ENCODE measurements around the gene DOK7. TPM values are rescaled to one million over a fixed set of nuclear protein-coding genes. Genes with fewer than 3 reads are reported as not detected.

DOK7 gene
- total and polyA plus RNA-seq, 2 donors (not counting 3 experiments of a cell fraction or from before 2014, with no cell fraction given) = not detected

DNA sequence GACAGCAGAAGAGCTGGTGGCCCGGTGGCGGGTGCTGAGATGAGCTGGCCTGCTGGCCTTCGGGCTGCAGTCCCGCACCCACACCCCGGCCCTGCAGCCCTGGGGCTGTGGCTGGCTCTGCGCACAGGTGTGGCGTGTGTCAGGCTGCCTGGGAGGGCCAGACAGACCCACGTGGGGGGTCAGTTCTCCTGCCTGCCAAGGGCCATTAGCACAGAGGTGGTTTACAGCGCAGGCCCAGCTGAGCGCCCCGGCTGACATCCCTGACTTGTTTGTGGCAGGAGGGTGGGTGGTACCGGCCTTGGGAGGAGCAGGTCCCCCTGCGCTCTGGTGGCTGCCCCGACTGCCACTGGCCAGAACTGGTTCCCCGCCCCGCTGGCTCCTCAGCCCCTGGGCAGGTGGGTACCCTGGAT is 30.7 kb upstream of the DOK7 start:
- Histone ChIP-seq H4K20me1 (replicated peaks; ENCODE audit: control insufficient read depth, extremely low read depth, insufficient read depth, low read length) (no peaks in the 10 kb centered on the region), H3K79me2 (ENCODE audit: control insufficient read depth, insufficient read depth, low read length) (no peaks in the 10 kb centered on the region), H3K27me3 (ENCODE audit: control insufficient read depth in 2 of 2, insufficient read depth in 2 of 2, low read length in 2 of 2) (no peaks in the 10 kb centered on the region), H3K9me1 (replicated peaks; ENCODE audit: control insufficient read depth, extremely low read depth, insufficient read depth, low read length) (no peaks in the 10 kb centered on the region), H3K4me3 (replicated peaks in 1 of 3; ENCODE audit: insufficient read depth in 1 of 3, low read depth in 1 of 3, low read length in 3 of 3) (no peak overlapping the region), H3K9ac (replicated peaks; ENCODE audit: extremely low read depth, insufficient read depth, low read length) (no peak overlapping the region), H3K36me3 (ENCODE audit: control insufficient read depth in 2 of 2, extremely low read depth in 1 of 2, insufficient read depth in 2 of 2, low read length in 2 of 2) (peaks cover 2 to 12% of the 10 kb centered on the region in 2 experiments), H3K4me1 (ENCODE audit: control insufficient read depth, extremely low read depth, insufficient read depth, low read length) (peaks cover 7% of the 10 kb centered on the region), H3K9me3 (replicated peaks; ENCODE audit: control insufficient read depth, insufficient read depth, low read length) (no peaks in the 10 kb centered on the region), H3K27ac (ENCODE audit: insufficient read depth, low read depth, low read length) (no peak overlapping the region), H2AFZ (ENCODE audit: low read depth, low read length) (no peak overlapping the region), H3K4me2 (ENCODE audit: insufficient read depth, low read length) (no peak overlapping the region)
- intact Hi-C loops (cut with micrococcal nuclease) = no loop called here
- no TSS peak for BruUV-seq (replicated peaks)
- CTCF ChIA-PET = no interaction called here
- dilution Hi-C loops (cut with MboI; ENCODE audit: extremely low pct_ligation_motif_present, low sequenced_read_pairs) = no loop called here
- TF ChIP-seq EZH2 (IDR thresholded peaks at IDR 0.05; ENCODE audit: borderline replicate concordance, low read depth, low read length, severe bottlenecking) (no peak), FOS (IDR thresholded peaks at IDR 0.05; ENCODE audit: borderline replicate concordance, insufficient read depth, low read length) (no peak), JUN (IDR thresholded peaks at IDR 0.05; ENCODE audit: borderline replicate concordance, insufficient read depth, insufficient read length, low read depth) (no peak), GATA2 (IDR thresholded peaks at IDR 0.05; ENCODE audit: insufficient read depth, insufficient read length, low read depth, low read length) (no peak)
- TF ChIP-seq, protein P1, sequence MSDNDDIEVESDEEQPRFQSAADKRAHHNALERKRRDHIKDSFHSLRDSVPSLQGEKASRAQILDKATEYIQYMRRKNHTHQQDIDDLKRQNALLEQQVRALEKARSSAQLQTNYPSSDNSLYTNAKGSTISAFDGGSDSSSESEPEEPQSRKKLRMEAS (IDR thresholded peaks at IDR 0.05; ENCODE audit: insufficient read depth, insufficient read length) = no peak
- POLR2A ChIA-PET = no interaction called here
- DNase-seq (ENCODE audit: low read depth, low spot score) = no peak
- FAIRE-seq = no peak

GRCh38 chr4:3433138-3433869 is 29.8 kb upstream of the DOK7 start:
- Histone ChIP-seq H3K27me3 (ENCODE audit: control insufficient read depth in 2 of 2, insufficient read depth in 2 of 2, low read length in 2 of 2) (no peaks in the 10 kb centered on the region), H3K4me2 (ENCODE audit: insufficient read depth, low read length) (no peak overlapping the region), H3K9me3 (replicated peaks; ENCODE audit: control insufficient read depth, insufficient read depth, low read length) (no peaks in the 10 kb centered on the region), H4K20me1 (replicated peaks; ENCODE audit: control insufficient read depth, extremely low read depth, insufficient read depth, low read length) (no peaks in the 10 kb centered on the region), H3K79me2 (ENCODE audit: control insufficient read depth, insufficient read depth, low read length) (no peaks in the 10 kb centered on the region), H3K4me3 (replicated peaks in 1 of 3; ENCODE audit: insufficient read depth in 1 of 3, low read depth in 1 of 3, low read length in 3 of 3) (no peak overlapping the region), H3K9ac (replicated peaks; ENCODE audit: extremely low read depth, insufficient read depth, low read length) (no peak overlapping the region), H3K27ac (ENCODE audit: insufficient read depth, low read depth, low read length) (no peak overlapping the region), H2AFZ (ENCODE audit: low read depth, low read length) (no peak overlapping the region), H3K4me1 (ENCODE audit: control insufficient read depth, extremely low read depth, insufficient read depth, low read length) (peaks cover 7% of the 10 kb centered on the region), H3K36me3 (ENCODE audit: control insufficient read depth in 2 of 2, extremely low read depth in 1 of 2, insufficient read depth in 2 of 2, low read length in 2 of 2) (peaks cover 2 to 12% of the 10 kb centered on the region in 2 experiments), H3K9me1 (replicated peaks; ENCODE audit: control insufficient read depth, extremely low read depth, insufficient read depth, low read length) (no peaks in the 10 kb centered on the region)
- no peak for FAIRE-seq
- BruUV-seq (replicated peaks) = no TSS peak
- CTCF ChIA-PET = no interaction called here
- intact Hi-C loops (cut with micrococcal nuclease) = no loop called here
- TF ChIP-seq, protein P2, sequence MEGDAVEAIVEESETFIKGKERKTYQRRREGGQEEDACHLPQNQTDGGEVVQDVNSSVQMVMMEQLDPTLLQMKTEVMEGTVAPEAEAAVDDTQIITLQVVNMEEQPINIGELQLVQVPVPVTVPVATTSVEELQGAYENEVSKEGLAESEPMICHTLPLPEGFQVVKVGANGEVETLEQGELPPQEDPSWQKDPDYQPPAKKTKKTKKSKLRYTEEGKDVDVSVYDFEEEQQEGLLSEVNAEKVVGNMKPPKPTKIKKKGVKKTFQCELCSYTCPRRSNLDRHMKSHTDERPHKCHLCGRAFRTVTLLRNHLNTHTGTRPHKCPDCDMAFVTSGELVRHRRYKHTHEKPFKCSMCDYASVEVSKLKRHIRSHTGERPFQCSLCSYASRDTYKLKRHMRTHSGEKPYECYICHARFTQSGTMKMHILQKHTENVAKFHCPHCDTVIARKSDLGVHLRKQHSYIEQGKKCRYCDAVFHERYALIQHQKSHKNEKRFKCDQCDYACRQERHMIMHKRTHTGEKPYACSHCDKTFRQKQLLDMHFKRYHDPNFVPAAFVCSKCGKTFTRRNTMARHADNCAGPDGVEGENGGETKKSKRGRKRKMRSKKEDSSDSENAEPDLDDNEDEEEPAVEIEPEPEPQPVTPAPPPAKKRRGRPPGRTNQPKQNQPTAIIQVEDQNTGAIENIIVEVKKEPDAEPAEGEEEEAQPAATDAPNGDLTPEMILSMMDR (IDR thresholded peaks at IDR 0.05; ENCODE audit: extremely low read depth in 1 of 2, insufficient read depth in 1 of 2, low read depth in 1 of 2, low read length in 2 of 2) = no peak
- TF ChIP-seq FOS (IDR thresholded peaks at IDR 0.05; ENCODE audit: borderline replicate concordance, insufficient read depth, low read length) (no peak), JUN (IDR thresholded peaks at IDR 0.05; ENCODE audit: borderline replicate concordance, insufficient read depth, insufficient read length, low read depth) (no peak), MYC (IDR thresholded peaks at IDR 0.05; ENCODE audit: low read depth, low read length) (no peak), EZH2 (IDR thresholded peaks at IDR 0.05; ENCODE audit: borderline replicate concordance, low read depth, low read length, severe bottlenecking) (no peak), GATA2 (IDR thresholded peaks at IDR 0.05; ENCODE audit: insufficient read depth, insufficient read length, low read depth, low read length) (no peak), POLR2A (IDR thresholded peaks at IDR 0.05; ENCODE audit: low read depth, low read length) (no peak), POLR2AphosphoS5 (IDR thresholded peaks at IDR 0.05; ENCODE audit: insufficient read depth, low read depth, low read length) (no peak)
- TF ChIP-seq, protein P1 (IDR thresholded peaks at IDR 0.05; ENCODE audit: insufficient read depth, insufficient read length) = no peak
- dilution Hi-C loops (cut with MboI; ENCODE audit: extremely low pct_ligation_motif_present, low sequenced_read_pairs) = no loop called here
- POLR2A ChIA-PET = no interaction called here
- DNase-seq (ENCODE audit: low read depth, low spot score) = no peak

Measured in endothelial cell of umbilical vein (primary cell).